ENCODE measurements around the gene ACSS1.

Gene ACSS1

DNA sequence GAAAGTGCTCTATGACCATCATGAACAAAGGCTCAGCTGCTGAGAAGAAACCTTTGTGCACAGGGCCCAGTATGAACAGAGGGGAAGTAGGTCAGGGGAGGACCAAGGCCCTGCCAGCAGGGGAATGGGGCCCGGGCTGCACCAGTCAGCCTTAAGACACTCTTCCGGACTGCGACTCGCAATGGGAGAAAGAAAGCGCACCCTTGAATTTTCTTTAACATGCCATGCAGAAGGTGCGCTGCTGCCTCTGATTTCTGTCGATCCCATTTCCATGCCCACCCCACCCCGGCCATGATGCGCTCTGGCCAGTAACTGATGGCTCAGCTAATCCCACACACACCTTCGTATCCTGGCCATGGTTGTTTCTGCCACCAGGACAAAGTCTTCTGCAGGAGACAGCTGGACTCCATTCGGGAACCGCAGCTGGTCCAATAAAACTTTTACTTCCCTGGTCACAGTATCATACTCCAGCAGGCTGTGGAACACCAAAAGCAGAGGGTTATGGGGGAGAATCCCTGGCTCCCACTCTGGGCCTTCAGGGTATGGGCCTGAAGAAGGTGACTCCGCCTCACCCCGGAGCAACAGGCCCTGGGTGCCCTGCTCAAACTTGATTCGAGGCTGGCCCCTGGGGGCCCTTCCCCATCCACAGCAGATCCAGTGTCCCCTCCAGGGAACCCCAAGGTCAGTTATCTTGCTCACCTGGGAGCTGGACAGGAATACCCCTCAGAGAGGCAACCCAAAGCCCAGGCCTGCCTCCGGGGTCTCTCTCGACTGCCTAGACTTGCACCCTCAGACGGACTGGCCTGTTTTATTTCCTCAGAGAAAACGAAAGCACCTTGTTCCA is 88.5 kb downstream of the ACSS1 start:
- no peak for DNase-seq

DNA sequence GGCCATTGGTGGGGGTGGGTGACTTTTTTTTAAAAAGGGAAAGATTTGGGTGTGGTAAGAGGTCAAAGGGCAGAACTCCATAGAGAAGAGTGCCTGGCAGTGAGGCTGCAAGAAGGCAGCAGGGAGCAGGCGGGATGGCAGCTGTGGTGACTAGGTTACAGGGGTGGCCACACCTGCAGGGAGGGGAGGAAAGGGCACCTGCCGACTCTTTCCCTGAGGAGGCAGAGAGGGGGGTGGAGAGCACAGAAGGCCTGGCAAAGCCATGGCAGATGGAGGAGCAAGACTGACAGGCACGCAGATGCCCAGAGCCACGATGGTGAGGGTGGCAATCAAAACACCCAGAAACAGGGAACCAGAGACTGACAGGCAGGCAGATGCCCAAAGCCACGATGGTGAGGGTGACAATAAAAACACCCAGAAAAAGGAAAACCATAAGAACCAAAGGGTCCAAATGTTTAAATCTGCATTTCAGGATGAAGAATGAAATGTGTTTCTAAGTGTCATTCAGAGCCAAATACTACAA is 89.6 kb downstream of the ACSS1 start:
- no peak for DNase-seq

GRCh38 chr20:24966317-24967012 is 91.5 kb downstream of the ACSS1 start:
- no peak for DNase-seq

- DNase-seq = no peak
These were observed 92.6 kb downstream of the ACSS1 start for GRCh38 chr20:24965065-24965919.

- DNase-seq = no peak
These were observed 93.5 kb downstream of the ACSS1 start for GRCh38 chr20:24964506-24964840.

GRCh38 chr20:24963672-24964505 is 94.0 kb downstream of the ACSS1 start:
- DNase-seq = no peak

DNA sequence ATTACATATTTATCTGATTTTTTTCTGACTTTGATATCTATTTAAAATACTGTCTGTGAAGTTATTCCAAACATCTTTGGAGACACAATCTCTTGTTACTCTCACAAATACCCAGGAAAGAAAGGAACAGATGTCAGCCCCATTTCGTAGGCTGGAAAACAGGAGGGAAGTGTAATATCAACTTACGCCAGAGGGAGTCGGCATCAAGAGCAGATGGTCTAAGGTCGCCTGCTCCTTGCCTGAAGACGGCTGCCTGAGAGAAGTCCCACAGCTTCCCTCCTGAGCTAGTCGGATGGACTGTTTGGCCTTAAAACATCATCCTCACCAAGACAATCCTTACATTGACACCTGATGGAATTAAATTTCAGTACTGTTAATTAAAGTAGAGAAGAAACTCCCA is 95.4 kb downstream of the ACSS1 start:
- no peak for DNase-seq

- DNase-seq = no peak
These were observed 95.8 kb downstream of the ACSS1 start for GRCh38 chr20:24962182-24962492.

DNA sequence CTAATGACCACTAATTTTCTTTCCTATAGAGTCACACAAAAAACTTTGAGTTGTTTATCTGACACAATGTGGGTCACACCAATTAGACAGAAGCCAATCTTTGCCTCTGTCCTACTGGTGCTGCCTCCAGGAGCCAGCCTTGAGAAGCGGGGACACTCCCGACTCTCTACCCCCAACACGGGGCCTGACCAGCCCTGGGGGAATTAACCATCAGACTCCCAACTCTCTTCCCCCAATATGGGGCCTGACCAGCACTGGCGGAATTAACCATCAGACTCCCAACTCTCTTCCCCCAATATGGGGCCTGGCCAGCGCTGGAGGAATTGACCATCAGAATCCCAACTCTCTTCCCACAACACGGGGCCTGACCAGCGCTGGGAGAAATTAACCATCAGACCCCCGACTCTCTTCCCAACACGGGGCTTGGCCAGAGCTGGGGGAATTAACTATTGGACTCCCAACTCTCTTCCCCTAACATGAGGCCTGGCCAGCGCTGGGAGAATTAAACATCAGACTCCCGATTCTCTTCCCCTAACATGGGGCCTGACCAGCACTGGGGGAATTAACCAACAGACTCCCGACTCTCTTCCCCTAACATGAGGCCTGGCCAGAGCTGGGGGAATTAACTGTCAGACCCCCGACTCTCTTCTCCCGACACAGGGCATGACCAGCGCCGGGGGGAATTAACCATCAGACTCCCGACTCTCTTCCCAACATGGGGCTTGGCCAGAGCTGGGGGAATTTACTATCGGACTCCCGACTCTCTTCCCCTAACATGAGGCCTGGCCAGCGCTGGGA is 96.4 kb downstream of the ACSS1 start:
- DNase-seq = no peak

DNA sequence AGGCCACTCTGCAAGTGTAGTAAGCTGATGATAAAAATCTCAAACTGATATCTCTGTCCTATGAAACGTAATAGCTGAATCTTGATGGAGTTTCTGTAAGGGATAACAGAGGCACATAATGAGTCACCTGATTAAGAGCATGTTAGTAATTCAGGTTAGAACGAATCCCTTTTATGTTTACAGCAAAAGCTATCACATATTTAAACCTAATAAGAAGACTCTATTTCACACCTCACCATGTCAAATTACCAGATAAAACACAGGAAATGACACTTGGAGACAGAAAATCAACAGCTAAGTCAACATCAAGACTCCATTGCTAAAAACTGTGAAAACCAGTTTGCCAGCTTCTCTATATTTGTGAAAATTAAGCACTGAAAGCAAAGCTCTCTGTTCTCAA is 97.1 kb downstream of the ACSS1 start:
- DNase-seq = no peak

- DNase-seq = no peak
These were observed 97.6 kb downstream of the ACSS1 start for GRCh38 chr20:24960302-24960801.

DNA sequence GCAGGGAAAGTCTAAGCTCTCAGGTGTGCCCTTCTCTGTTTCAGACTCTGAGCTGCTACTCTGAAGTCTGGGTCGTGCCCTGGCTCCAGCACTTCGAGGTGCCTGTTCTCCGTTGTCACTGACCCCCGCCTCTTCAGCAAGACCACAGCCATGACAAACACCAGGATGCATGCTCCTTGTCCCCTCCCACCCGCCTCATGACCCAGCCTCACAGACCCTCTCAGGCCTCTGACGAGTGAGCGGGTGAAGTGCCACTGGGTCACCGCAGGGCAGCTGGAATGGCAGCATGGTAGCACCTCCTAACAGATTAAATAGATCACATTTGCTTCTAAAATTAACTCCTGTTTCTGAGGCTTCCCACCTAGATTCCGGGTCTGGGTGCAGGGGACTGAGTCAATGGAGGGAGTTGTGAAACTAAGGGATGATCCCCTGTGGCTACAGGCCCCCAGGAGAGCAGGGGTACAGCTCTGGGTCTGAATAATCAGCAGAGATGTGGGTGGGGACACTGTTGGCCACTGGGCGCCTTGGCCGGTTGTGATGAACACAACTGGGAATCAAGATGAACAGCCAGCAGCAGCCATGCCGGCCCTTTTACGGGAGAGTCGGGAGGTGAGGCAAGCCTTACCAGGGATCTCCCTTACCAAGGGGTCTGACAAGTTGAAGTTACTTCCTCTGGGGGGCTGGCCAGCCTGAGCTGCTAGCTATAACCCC is 98.2 kb downstream of the ACSS1 start:
- DNase-seq = no peak

DNA sequence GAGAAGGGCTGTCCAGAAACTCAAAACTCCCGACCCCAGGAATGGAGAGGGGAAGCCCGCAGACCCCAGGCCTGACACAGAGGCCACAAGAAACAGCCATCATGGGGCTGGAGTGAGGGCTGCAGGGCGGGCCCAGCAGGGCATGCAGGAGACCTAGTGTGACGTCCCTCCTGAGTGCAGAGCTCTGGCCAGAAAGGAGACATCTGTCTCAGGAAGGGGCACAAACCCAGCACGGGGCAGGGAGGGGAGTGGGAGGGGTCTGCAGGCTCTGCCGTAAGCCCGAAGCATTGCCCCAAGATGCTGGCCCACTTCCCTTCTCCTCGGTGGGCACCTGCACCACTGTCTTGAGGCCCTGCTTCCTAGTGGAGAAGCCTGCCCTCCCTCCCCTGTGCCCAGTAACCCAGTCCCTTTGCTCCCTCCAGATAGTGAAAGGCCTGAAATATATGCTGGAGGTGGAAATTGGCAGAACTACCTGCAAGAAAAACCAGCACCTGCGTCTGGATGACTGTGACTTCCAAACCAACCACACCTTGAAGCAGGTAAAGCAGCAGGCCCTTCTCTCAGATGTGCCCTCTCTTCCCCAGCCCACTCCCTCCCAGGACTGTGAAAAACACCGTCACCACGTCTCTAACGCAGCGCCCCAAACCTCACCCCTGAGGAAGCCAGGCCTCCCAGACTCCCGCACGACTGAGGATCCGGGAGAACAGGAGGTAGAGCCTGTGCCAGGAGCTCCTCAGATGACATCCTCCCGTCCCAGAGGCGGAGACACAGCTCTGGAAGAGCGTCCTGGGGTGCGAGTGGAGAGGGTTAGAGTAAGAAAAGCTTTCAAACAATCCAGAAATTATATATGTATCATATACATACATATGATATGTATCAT is 99.2 kb downstream of the ACSS1 start:
- no peak for DNase-seq

DNA sequence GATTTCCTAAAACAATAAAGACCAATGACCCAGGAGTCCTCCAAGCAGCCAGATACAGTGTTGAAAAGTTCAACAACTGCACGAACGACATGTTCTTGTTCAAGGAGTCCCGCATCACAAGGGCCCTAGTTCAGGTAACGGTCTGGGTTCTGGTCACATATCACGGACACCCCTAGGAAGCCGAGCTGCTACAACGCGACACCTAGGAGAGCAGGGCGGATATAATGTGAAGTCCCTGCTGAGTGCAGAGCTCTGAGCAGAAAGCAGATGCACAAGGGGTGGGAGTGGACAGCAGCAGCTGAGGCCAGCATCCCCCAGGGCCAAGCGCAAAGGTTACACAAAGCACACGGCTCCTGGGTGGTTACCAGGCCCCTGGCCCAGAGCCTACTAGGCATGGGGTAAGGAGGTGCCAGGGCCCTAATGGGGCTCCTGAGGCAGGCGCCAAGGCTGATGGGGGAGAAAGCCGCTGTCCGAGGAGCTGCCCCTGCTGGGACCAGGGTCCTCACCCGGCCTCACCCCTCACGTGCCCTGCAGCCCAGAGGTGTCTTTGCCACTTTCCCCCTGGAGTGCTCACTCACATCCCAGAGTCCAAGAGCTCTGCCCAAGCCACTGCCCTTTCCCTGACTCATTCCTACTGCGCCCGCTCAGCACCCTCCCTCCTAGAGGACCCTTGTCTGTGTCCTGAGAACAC is 100.5 kb downstream of the ACSS1 start:
- DNase-seq = no peak
